ENCODE measurements around the gene AMOTL1.

The AMOTL1 gene

DNA sequence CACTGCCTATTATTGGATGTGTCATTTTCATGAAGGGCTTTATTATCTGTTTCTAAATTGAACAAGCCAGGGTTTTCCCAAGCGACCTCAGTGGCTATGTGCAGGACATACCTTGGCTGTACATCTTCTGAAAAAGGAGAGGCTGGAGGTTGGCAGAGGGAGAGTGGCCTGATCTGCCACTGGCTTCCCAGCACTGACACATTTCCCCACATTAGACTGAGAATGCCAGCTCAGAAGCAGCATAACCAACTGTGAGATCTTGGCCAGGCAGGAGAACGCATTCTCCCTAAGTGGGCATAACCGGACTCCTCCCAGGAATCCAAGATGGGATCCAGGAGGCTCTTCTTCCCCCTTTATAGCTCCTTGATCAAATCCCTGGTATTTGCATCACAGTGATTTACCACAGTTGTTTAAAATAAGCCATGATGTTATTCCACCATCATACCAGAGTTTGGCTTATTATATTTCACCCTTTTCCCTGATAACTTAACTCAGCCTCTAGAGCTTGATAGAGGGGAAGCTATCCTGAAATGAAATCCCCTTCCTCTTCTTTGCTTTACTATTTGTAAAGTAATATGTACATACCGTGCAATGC lies 33.8 kb downstream of the AMOTL1 start:
- ChIA-PET CTCF (interaction anchor here (1.0 kb wide), 1 partner anchor 15 kb away, joined by 3 read pairs; no protein-coding TSS in a partner anchor), POLR2A (no interaction called here)
- H3K27ac ChIP-seq (ENCODE audit: insufficient read depth in 1 of 2, low read depth in 1 of 2, low read length in 2 of 2, poor library complexity in 1 of 2, severe bottlenecking in 2 of 2): no peak overlapping the region
- no peaks in the 10 kb centered on the region for H3K9me3 ChIP-seq (ENCODE audit: control extremely low read depth in 1 of 5, control insufficient read depth in 4 of 5, insufficient read depth in 2 of 5, low read depth in 1 of 5, low read length in 4 of 5)
- peaks cover 7 to 51% (median 35%) of the 10 kb centered on the region in 4 experiments for H3K36me3 ChIP-seq (ENCODE audit: control insufficient read depth in 4 of 4, insufficient read depth in 4 of 4, low read length in 3 of 4)
- H3K4me1 ChIP-seq (ENCODE audit: control extremely low read depth in 1 of 4, control insufficient read depth in 4 of 4, insufficient read depth in 4 of 4, low read length in 3 of 4): no peaks in the 10 kb centered on the region
- no peaks in the 10 kb centered on the region for H3K27me3 ChIP-seq (replicated peaks in 2 of 5; ENCODE audit: control insufficient read depth in 4 of 5, insufficient read depth in 5 of 5, low read length in 4 of 5)
- no peak for DNase-seq
- H3K4me3 ChIP-seq (ENCODE audit: control insufficient read depth in 1 of 7, extremely low read depth in 1 of 7, insufficient read depth in 4 of 7, low read depth in 2 of 7, low read length in 6 of 7): no peak overlapping the region
- 100% methylated on average over 3 of the region's 4 CpGs for WGBS (ENCODE audit: insufficient coverage)

GRCh38 chr11:94802501-94802900 lies 34.3 kb downstream of the AMOTL1 start:
- DNase-seq: no peak
- POLR2A ChIA-PET: no interaction called here
- Histone ChIP-seq H3K4me3 (ENCODE audit: control insufficient read depth in 1 of 7, extremely low read depth in 1 of 7, insufficient read depth in 4 of 7, low read depth in 2 of 7, low read length in 6 of 7) (no peak overlapping the region), H3K36me3 (ENCODE audit: control insufficient read depth in 4 of 4, insufficient read depth in 4 of 4, low read length in 3 of 4) (peaks cover 7 to 51% (median 35%) of the 10 kb centered on the region in 4 experiments), H3K27me3 (replicated peaks in 2 of 5; ENCODE audit: control insufficient read depth in 4 of 5, insufficient read depth in 5 of 5, low read length in 4 of 5) (no peaks in the 10 kb centered on the region), H3K27ac (ENCODE audit: insufficient read depth in 1 of 2, low read depth in 1 of 2, low read length in 2 of 2, poor library complexity in 1 of 2, severe bottlenecking in 2 of 2) (no peak overlapping the region), H3K9me3 (ENCODE audit: control extremely low read depth in 1 of 5, control insufficient read depth in 4 of 5, insufficient read depth in 2 of 5, low read depth in 1 of 5, low read length in 4 of 5) (no peaks in the 10 kb centered on the region), H3K4me1 (ENCODE audit: control extremely low read depth in 1 of 4, control insufficient read depth in 4 of 4, insufficient read depth in 4 of 4, low read length in 3 of 4) (no peaks in the 10 kb centered on the region)
- CTCF ChIA-PET: interaction anchor here (0.9 kb wide), 1 partner anchor 16 kb away, joined by 3 read pairs; no protein-coding TSS in a partner anchor
- 100% methylated on average over 4 of the region's 5 CpGs for WGBS (ENCODE audit: insufficient coverage)

DNA sequence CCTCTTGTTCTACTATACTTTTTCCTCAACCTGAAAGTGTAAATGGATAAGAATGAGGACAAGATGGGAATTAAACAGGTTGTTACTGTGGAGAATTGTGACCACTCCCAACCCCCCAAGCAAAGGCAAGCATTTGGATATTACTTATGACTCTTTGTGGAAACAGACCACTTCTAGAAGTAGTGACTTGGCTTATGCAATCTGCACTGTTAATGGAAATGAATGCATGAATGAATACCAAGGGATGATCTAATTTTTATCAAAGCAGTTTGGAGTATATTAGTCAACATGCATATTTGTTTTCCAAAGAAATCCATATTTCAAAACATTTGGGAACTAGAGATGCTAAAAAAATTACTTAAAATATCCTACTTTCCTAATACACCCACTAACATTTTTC lies 35.3 kb downstream of the AMOTL1 start:
- H3K27me3 ChIP-seq (replicated peaks in 2 of 5; ENCODE audit: control insufficient read depth in 4 of 5, insufficient read depth in 5 of 5, low read length in 4 of 5): no peaks in the 10 kb centered on the region
- H3K27ac ChIP-seq (ENCODE audit: insufficient read depth in 1 of 2, low read depth in 1 of 2, low read length in 2 of 2, poor library complexity in 1 of 2, severe bottlenecking in 2 of 2): no peak overlapping the region
- DNase-seq: no peak
- H3K4me3 ChIP-seq (ENCODE audit: control insufficient read depth in 1 of 7, extremely low read depth in 1 of 7, insufficient read depth in 4 of 7, low read depth in 2 of 7, low read length in 6 of 7): no peak overlapping the region
- CTCF ChIA-PET: no interaction called here
- H3K9me3 ChIP-seq (ENCODE audit: control extremely low read depth in 1 of 5, control insufficient read depth in 4 of 5, insufficient read depth in 2 of 5, low read depth in 1 of 5, low read length in 4 of 5): no peaks in the 10 kb centered on the region
- H3K4me1 ChIP-seq (ENCODE audit: control extremely low read depth in 1 of 4, control insufficient read depth in 4 of 4, insufficient read depth in 4 of 4, low read length in 3 of 4): no peaks in the 10 kb centered on the region
- H3K36me3 ChIP-seq (ENCODE audit: control insufficient read depth in 4 of 4, insufficient read depth in 4 of 4, low read length in 3 of 4): peaks cover 7 to 51% (median 35%) of the 10 kb centered on the region in 4 experiments
- POLR2A ChIA-PET: interaction anchor here (1.2 kb wide), 1 partner anchor 23 kb away, joined by 4 read pairs; no protein-coding TSS in a partner anchor

DNA sequence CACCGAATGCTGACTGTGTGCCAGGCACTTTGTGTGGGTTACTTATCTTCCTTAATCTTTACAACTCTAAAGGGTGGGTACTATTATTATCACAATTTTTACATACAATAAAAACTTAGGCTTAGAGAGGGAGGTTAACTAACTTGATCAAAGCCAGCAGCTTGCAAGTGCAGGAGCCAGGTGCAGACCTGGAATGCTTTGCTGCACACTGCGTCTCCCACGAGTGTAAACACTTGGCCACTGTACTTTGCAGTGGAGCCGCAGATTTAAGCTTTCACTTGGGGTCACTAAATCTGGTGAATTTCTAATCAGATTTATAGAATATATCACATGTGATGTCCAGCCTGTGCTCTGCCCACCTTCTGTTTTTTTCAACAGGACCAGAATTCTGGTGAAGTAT lies 36.7 kb downstream of the AMOTL1 start:
- Histone ChIP-seq H3K27me3 (replicated peaks in 2 of 5; ENCODE audit: control insufficient read depth in 4 of 5, insufficient read depth in 5 of 5, low read length in 4 of 5) (no peaks in the 10 kb centered on the region), H3K36me3 (ENCODE audit: control insufficient read depth in 4 of 4, insufficient read depth in 4 of 4, low read length in 3 of 4) (peaks cover 7 to 48% (median 31%) of the 10 kb centered on the region in 4 experiments), H3K9me3 (ENCODE audit: control extremely low read depth in 1 of 5, control insufficient read depth in 4 of 5, insufficient read depth in 2 of 5, low read depth in 1 of 5, low read length in 4 of 5) (no peaks in the 10 kb centered on the region), H3K4me3 (ENCODE audit: control insufficient read depth in 1 of 7, extremely low read depth in 1 of 7, insufficient read depth in 4 of 7, low read depth in 2 of 7, low read length in 6 of 7) (no peak overlapping the region), H3K27ac (ENCODE audit: insufficient read depth in 1 of 2, low read depth in 1 of 2, low read length in 2 of 2, poor library complexity in 1 of 2, severe bottlenecking in 2 of 2) (no peak overlapping the region), H3K4me1 (ENCODE audit: control extremely low read depth in 1 of 4, control insufficient read depth in 4 of 4, insufficient read depth in 4 of 4, low read length in 3 of 4) (no peaks in the 10 kb centered on the region)
- no peak for DNase-seq
- 100% methylated on average over 3 of the region's 4 CpGs for WGBS (ENCODE audit: insufficient coverage)
- ChIA-PET POLR2A (no interaction called here), CTCF (interaction anchor here (1.2 kb wide), 1 partner anchor 19 kb away, joined by 5 read pairs; no protein-coding TSS in a partner anchor)

- Histone ChIP-seq H3K4me1 (ENCODE audit: control extremely low read depth in 1 of 4, control insufficient read depth in 4 of 4, insufficient read depth in 4 of 4, low read length in 3 of 4) (no peaks in the 10 kb centered on the region), H3K4me3 (ENCODE audit: control insufficient read depth in 1 of 7, extremely low read depth in 1 of 7, insufficient read depth in 4 of 7, low read depth in 2 of 7, low read length in 6 of 7) (no peak overlapping the region), H3K36me3 (ENCODE audit: control insufficient read depth in 4 of 4, insufficient read depth in 4 of 4, low read length in 3 of 4) (peaks cover 7 to 37% (median 23%) of the 10 kb centered on the region in 4 experiments), H3K27ac (ENCODE audit: insufficient read depth in 1 of 2, low read depth in 1 of 2, low read length in 2 of 2, poor library complexity in 1 of 2, severe bottlenecking in 2 of 2) (no peak overlapping the region), H3K27me3 (replicated peaks in 2 of 5; ENCODE audit: control insufficient read depth in 4 of 5, insufficient read depth in 5 of 5, low read length in 4 of 5) (no peaks in the 10 kb centered on the region), H3K9me3 (ENCODE audit: control extremely low read depth in 1 of 5, control insufficient read depth in 4 of 5, insufficient read depth in 2 of 5, low read depth in 1 of 5, low read length in 4 of 5) (no peaks in the 10 kb centered on the region)
- ChIA-PET CTCF (interaction anchor here (1.2 to 1.3 kb wide), 2 partner anchors 12 to 20 kb away, joined by 3 to 5 read pairs; no protein-coding TSS in a partner anchor), POLR2A (no interaction called here)
- no CpG with 5 or more reads among the region's 1 CpG for WGBS (ENCODE audit: insufficient coverage)
- DNase-seq: no peak
Observed at GRCh38 chr11:94806014-94806413, 37.9 kb downstream of the AMOTL1 start.

DNA sequence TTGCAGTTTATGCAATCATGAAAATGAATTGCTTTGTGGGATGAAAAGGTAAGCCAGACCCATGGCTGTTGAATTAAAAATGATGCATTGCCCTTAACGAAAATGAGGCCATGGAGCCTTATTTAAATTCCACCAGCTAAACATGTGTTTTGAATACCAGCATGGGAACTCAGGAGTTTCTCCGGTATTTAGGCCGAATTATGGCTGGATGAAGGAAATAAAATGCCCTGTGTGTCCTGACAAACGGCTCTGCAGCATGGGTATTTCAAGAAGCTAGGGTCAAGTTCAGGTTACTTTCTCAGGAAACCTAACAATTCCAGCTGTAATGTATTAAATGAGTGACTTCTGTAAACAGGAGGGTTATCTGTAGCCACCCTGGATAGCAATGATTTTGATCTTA lies 38.3 kb downstream of the AMOTL1 start:
- no peak for DNase-seq
- WGBS (ENCODE audit: insufficient coverage): 100% methylated on average over 4 of the region's 4 CpGs
- ChIA-PET CTCF (interaction anchor here (1.3 kb wide), 1 partner anchor 12 kb away, joined by 3 read pairs; no protein-coding TSS in a partner anchor), POLR2A (no interaction called here)
- peaks cover 7 to 33% (median 19%) of the 10 kb centered on the region in 4 experiments for H3K36me3 ChIP-seq (ENCODE audit: control insufficient read depth in 4 of 4, insufficient read depth in 4 of 4, low read length in 3 of 4)
- H3K9me3 ChIP-seq (ENCODE audit: control extremely low read depth in 1 of 5, control insufficient read depth in 4 of 5, insufficient read depth in 2 of 5, low read depth in 1 of 5, low read length in 4 of 5): no peaks in the 10 kb centered on the region
- no peaks in the 10 kb centered on the region for H3K4me1 ChIP-seq (ENCODE audit: control extremely low read depth in 1 of 4, control insufficient read depth in 4 of 4, insufficient read depth in 4 of 4, low read length in 3 of 4)
- no peak overlapping the region for H3K27ac ChIP-seq (ENCODE audit: insufficient read depth in 1 of 2, low read depth in 1 of 2, low read length in 2 of 2, poor library complexity in 1 of 2, severe bottlenecking in 2 of 2)
- no peak overlapping the region for H3K4me3 ChIP-seq (ENCODE audit: control insufficient read depth in 1 of 7, extremely low read depth in 1 of 7, insufficient read depth in 4 of 7, low read depth in 2 of 7, low read length in 6 of 7)
- no peaks in the 10 kb centered on the region for H3K27me3 ChIP-seq (replicated peaks in 2 of 5; ENCODE audit: control insufficient read depth in 4 of 5, insufficient read depth in 5 of 5, low read length in 4 of 5)

DNA sequence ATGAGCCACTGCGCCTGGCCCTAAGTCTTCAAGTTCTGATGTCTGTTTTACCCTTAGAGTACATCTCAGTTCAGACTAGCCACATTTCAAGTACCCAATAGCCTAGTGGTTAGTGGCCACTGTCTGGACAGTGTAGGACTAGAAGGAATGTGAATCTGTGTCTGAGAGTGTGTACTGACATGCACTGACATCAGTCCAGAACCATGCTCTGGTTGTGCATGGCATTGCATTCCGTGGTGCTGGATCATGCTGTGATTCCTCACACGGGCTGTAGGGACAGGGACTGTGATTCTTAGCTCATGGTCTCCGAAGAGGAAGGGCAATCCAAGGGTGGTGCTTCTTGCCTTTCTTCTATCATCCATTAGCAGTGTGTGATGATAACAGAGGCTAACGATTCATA lies 41.1 kb downstream of the AMOTL1 start:
- 100% methylated on average over 2 of the region's 5 CpGs for WGBS (ENCODE audit: insufficient coverage)
- Histone ChIP-seq H3K9me3 (ENCODE audit: control extremely low read depth in 1 of 5, control insufficient read depth in 4 of 5, insufficient read depth in 2 of 5, low read depth in 1 of 5, low read length in 4 of 5) (peaks cover 0 to 7% (median 4%) of the 10 kb centered on the region in 5 experiments), H3K36me3 (ENCODE audit: control insufficient read depth in 4 of 4, insufficient read depth in 4 of 4, low read length in 3 of 4) (peaks cover 7 to 27% (median 16%) of the 10 kb centered on the region in 4 experiments), H3K27me3 (replicated peaks in 2 of 5; ENCODE audit: control insufficient read depth in 4 of 5, insufficient read depth in 5 of 5, low read length in 4 of 5) (no peaks in the 10 kb centered on the region), H3K27ac (ENCODE audit: insufficient read depth in 1 of 2, low read depth in 1 of 2, low read length in 2 of 2, poor library complexity in 1 of 2, severe bottlenecking in 2 of 2) (no peak overlapping the region), H3K4me3 (ENCODE audit: control insufficient read depth in 1 of 7, extremely low read depth in 1 of 7, insufficient read depth in 4 of 7, low read depth in 2 of 7, low read length in 6 of 7) (no peak overlapping the region), H3K4me1 (ENCODE audit: control extremely low read depth in 1 of 4, control insufficient read depth in 4 of 4, insufficient read depth in 4 of 4, low read length in 3 of 4) (no peaks in the 10 kb centered on the region)
- CTCF ChIA-PET: no interaction called here
- DNase-seq: no peak
- POLR2A ChIA-PET: interaction anchor here (0.7 kb wide), 1 partner anchor 14 kb away, joined by 3 read pairs; no protein-coding TSS in a partner anchor
